ENCODE data around the gene CPVL. TPM values are rescaled to one million over a fixed set of nuclear protein-coding genes. Genes with fewer than 3 reads are reported as not detected.

CPVL gene
- total and polyA plus RNA-seq, 2 experiments from 2014 or later = 31.9 to 37.8 TPM

GRCh38 chr7:29043576-29043975 is 102.8 kb downstream of the CPVL start:
- H3K4me3 Mint-ChIP-seq = no peak overlapping the region
- no peaks in the 10 kb centered on the region; the same call in 2 of the 3 replicates for H3K9me3 Mint-ChIP-seq
- H3K36me3 Mint-ChIP-seq (ENCODE audit: low read depth) = no peaks in the 10 kb centered on the region; the same call in 2 of the 3 replicates
- no peak overlapping the region for H3K27ac Mint-ChIP-seq
- peaks cover 1% of the 10 kb centered on the region for H3K27me3 Mint-ChIP-seq (ENCODE audit: insufficient read depth, low read depth, poor library complexity)
- Histone ChIP-seq H3K36me3 (ENCODE audit: insufficient read depth) (no peaks in the 10 kb centered on the region), H3K9me2 (ENCODE audit: insufficient read depth) (no peaks in the 10 kb centered on the region), H3F3A (replicated peaks; ENCODE audit: low read depth) (no peaks in the 10 kb centered on the region), H3K4me3 (no peak overlapping the region), H3K79me2 (replicated peaks; ENCODE audit: insufficient read depth) (no peaks in the 10 kb centered on the region), H3K4me1 (ENCODE audit: insufficient read depth) (peaks cover 45% of the 10 kb centered on the region), H3K4me2 (no peak overlapping the region), H3K27me3 (ENCODE audit: insufficient read depth) (0 out of 2 replicates have a peak, but pooled peaks cover 4% of the 10 kb centered on the region), H3K27ac (ENCODE audit: low read depth) (no peak overlapping the region), H2AFZ (no peak overlapping the region), H4K20me1 (replicated peaks; ENCODE audit: insufficient read depth) (no peaks in the 10 kb centered on the region)
- ATAC-seq = no peak
- TF ChIP-seq CTCF (conservative IDR thresholded peaks at IDR 0.05; ENCODE audit: low read depth in 2 of 2) (no peak), STAT1 (IDR thresholded peaks at IDR 0.05; ENCODE audit: unreplicated experiment) (no peak), ZNF331 (CRISPR knock-in tag; IDR thresholded peaks at IDR 0.05; ENCODE audit: low read depth) (no peak), REST (IDR thresholded peaks at IDR 0.05; ENCODE audit: unreplicated experiment) (no peak), NANOG (IDR thresholded peaks at IDR 0.05; ENCODE audit: borderline replicate concordance) (no peak), ZNF114 (CRISPR knock-in tag; IDR thresholded peaks at IDR 0.05) (no peak), JUNB (IDR thresholded peaks at IDR 0.05; ENCODE audit: unreplicated experiment) (no peak), ZNF462 (CRISPR knock-in tag; IDR thresholded peaks at IDR 0.05) (no peak)
- no peak for DNase-seq (ENCODE audit: low spot score)
- H3K4me1 Mint-ChIP-seq = peaks cover 71% of the 10 kb centered on the region
